ENCODE results near the gene SLC6A8. TPM values are rescaled to one million over a fixed set of nuclear protein-coding genes. Genes with fewer than 3 reads are reported as not detected.
"Not testable (repeated sequence)": the region's sequence is repeated elsewhere in the genome, so short reads cannot be mapped to it uniquely, and the experiment has no call there.

Gene SLC6A8
- total RNA-seq, 1 donor from 2014 or later: 8.0 TPM

- intact Hi-C loops (cut with DNase I): no loop called here
- DNase-seq: no peak
- no peak for ATAC-seq
- H3K9me3 ChIP-seq: no peaks in the 10 kb centered on the region
- no peak overlapping the region for H3K27ac ChIP-seq
- H3K4me1 ChIP-seq: no peaks in the 10 kb centered on the region
- H3K4me3 ChIP-seq: no peak overlapping the region
- no peaks in the 10 kb centered on the region for H3K27me3 ChIP-seq
- TF ChIP-seq, protein P1, sequence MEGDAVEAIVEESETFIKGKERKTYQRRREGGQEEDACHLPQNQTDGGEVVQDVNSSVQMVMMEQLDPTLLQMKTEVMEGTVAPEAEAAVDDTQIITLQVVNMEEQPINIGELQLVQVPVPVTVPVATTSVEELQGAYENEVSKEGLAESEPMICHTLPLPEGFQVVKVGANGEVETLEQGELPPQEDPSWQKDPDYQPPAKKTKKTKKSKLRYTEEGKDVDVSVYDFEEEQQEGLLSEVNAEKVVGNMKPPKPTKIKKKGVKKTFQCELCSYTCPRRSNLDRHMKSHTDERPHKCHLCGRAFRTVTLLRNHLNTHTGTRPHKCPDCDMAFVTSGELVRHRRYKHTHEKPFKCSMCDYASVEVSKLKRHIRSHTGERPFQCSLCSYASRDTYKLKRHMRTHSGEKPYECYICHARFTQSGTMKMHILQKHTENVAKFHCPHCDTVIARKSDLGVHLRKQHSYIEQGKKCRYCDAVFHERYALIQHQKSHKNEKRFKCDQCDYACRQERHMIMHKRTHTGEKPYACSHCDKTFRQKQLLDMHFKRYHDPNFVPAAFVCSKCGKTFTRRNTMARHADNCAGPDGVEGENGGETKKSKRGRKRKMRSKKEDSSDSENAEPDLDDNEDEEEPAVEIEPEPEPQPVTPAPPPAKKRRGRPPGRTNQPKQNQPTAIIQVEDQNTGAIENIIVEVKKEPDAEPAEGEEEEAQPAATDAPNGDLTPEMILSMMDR (IDR thresholded peaks at IDR 0.05): no peak
- no peaks in the 10 kb centered on the region for H3K36me3 ChIP-seq
Observed at GRCh38 chrX:153690466-153690865, 2.7 kb downstream of the SLC6A8 start.

DNA sequence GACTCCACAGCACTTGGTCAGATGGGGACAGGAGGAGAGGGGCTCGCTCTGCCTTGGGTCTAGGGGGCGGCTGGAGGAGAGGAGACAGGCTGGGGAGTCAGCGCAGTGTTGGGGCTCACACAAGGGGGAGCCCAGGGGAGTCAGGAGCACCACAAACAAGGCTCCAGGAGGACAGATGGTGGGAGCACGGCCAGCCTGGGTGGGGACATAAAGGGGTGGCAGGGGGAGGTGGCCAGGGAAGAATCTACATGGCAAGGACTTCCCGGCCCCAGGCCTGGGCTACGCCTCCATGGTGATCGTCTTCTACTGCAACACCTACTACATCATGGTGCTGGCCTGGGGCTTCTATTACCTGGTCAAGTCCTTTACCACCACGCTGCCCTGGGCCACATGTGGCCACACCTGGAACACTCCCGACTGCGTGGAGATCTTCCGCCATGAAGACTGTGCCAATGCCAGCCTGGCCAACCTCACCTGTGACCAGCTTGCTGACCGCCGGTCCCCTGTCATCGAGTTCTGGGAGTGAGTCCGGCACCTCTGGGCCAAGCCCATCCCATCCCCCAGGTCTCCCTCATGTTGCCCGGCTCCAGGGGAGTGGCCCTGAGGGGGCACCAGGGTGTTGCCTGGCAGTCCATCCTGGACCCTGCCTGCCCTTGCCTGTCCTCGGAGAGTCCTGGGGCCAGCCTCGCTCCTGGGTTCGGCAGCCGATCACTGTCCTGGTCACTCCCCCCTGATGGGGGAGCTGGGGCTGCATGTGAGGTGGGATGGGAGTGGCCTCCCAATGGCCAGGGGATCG is 3.5 kb downstream of the SLC6A8 start:
- ATAC-seq; H3K27me3 ChIP-seq; DNase-seq; H3K4me3 ChIP-seq; H3K36me3 ChIP-seq; H3K27ac ChIP-seq; H3K9me3 ChIP-seq; intact Hi-C loops (cut with DNase I); H3K4me1 ChIP-seq: not testable (repeated sequence)

DNA sequence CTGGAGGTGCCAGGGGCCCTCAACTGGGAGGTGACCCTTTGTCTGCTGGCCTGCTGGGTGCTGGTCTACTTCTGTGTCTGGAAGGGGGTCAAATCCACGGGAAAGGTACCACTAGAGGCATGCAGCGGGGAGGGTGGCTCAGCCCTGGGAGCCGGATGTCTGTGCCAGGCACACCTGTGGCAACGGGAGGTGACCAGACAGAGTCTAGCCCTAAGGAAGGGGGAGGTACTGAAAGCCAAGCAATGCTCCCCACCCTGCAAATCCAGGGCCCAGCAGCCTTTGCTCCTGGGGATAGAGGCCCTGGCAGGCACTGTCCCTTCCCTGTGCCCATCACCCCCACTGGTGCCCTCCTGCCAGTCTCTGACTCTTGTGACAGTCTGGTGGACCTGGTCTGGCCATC is 4.3 kb downstream of the SLC6A8 start:
- no peak for DNase-seq
- TF ChIP-seq, protein P1 (IDR thresholded peaks at IDR 0.05): no peak
- no peaks in the 10 kb centered on the region for H3K4me1 ChIP-seq
- no peaks in the 10 kb centered on the region for H3K27me3 ChIP-seq
- no peaks in the 10 kb centered on the region for H3K9me3 ChIP-seq
- intact Hi-C loops (cut with DNase I): no loop called here
- H3K4me3 ChIP-seq: no peak overlapping the region
- no peak overlapping the region for H3K27ac ChIP-seq
- no peaks in the 10 kb centered on the region for H3K36me3 ChIP-seq
- no peak for ATAC-seq

DNA sequence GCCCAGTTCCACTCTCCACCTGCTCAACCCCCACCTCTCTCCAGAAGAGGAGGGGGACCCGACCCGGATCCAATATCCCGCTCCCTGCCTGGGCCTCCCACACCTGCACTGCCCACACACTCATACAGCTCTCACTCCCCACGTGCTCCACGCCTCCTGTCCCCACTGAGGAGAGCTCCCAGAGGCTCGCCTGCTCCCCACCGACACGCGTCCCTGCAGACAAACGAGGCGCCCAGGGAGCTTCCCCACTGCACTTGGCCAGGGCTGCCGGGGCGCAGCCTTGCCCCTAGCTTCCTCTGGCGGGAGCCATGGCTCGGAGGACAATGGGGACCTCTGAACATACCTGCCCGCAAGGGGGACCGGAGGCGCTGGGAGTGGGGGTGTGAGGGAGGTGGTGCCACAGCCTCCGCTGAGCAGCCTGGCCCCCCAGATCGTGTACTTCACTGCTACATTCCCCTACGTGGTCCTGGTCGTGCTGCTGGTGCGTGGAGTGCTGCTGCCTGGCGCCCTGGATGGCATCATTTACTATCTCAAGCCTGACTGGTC is 5.0 kb downstream of the SLC6A8 start:
- no peak for ATAC-seq
- H3K36me3 ChIP-seq: no peaks in the 10 kb centered on the region
- TF ChIP-seq, protein P1 (IDR thresholded peaks at IDR 0.05): no peak
- H3K4me1 ChIP-seq: no peaks in the 10 kb centered on the region
- H3K27ac ChIP-seq: no peak overlapping the region
- intact Hi-C loops (cut with DNase I): no loop called here
- H3K9me3 ChIP-seq: no peaks in the 10 kb centered on the region
- no peaks in the 10 kb centered on the region for H3K27me3 ChIP-seq
- H3K4me3 ChIP-seq: no peak overlapping the region
- DNase-seq: no peak

DNA sequence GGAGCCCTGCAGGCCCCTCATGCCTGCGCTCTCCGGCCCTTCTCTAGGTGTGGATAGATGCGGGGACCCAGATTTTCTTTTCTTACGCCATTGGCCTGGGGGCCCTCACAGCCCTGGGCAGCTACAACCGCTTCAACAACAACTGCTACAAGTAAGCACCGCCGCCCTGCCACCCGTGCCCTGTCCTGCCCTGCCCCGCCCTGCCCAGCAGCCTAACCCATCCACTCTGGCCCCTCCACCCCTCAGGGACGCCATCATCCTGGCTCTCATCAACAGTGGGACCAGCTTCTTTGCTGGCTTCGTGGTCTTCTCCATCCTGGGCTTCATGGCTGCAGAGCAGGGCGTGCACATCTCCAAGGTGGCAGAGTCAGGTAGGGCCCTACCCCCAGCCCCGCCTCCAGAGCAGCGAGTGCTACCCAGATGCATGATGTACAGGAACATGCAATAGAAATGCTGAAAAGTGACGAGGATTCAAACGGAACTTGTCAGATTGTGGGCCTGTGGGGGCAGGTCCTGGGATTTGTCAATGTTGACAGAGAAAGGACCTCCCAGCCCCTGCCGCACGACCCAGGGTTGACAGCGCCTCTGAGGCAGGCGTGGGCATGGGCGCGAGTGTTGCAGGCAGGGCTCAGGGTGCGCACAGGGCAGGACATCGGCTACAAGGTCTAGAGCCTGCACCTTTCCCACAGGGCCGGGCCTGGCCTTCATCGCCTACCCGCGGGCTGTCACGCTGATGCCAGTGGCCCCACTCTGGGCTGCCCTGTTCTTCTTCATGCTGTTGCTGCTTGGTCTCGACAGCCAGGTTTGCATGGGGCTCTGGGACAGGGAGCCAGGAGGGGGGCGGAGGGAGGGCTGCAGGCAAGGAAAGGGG is 5.7 kb downstream of the SLC6A8 start:
- DNase-seq (no peak), ATAC-seq (no peak)
- no peak overlapping the region for H3K4me3 ChIP-seq
- H3K4me1 ChIP-seq: no peaks in the 10 kb centered on the region
- TF ChIP-seq, protein P1 (IDR thresholded peaks at IDR 0.05): no peak
- H3K36me3 ChIP-seq: no peaks in the 10 kb centered on the region
- H3K27ac ChIP-seq: no peak overlapping the region
- H3K9me3 ChIP-seq: no peaks in the 10 kb centered on the region
- intact Hi-C loops (cut with DNase I): no loop called here
- no peaks in the 10 kb centered on the region for H3K27me3 ChIP-seq

DNA sequence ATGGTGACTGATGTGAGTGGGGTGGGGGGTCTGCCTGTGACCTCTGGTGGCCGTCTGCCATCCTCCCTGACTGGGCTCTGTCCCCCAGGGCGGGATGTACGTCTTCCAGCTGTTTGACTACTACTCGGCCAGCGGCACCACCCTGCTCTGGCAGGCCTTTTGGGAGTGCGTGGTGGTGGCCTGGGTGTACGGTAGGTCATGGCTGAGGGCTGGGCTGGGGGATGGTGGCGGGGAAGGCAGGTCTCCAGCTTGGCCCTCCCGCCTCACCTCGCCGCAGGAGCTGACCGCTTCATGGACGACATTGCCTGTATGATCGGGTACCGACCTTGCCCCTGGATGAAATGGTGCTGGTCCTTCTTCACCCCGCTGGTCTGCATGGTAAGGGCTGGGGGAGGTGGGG is 6.5 kb downstream of the SLC6A8 start:
- H3K27ac ChIP-seq; ATAC-seq; intact Hi-C loops (cut with DNase I): not testable (repeated sequence)

More for the DNA sequence above, 6.5 kb downstream of the SLC6A8 start:
- not testable (repeated sequence) for H3K9me3 ChIP-seq, H3K4me1 ChIP-seq, H3K4me3 ChIP-seq, H3K27me3 ChIP-seq, DNase-seq, H3K36me3 ChIP-seq
